ENCODE measurements around the gene PRKN.

The PRKN gene

GRCh38 chr6:161788531-161788930, 939.0 kb downstream of the PRKN start:
- Histone ChIP-seq H3K27me3 (ENCODE audit: insufficient read depth, poor library complexity, severe bottlenecking) (no peaks in the 10 kb centered on the region), H3K9me3 (ENCODE audit: severe bottlenecking) (no peaks in the 10 kb centered on the region), H3K27ac (ENCODE audit: poor library complexity, severe bottlenecking) (no peak overlapping the region), H3K36me3 (ENCODE audit: low read depth) (no peaks in the 10 kb centered on the region), H3K4me3 (ENCODE audit: severe bottlenecking) (no peak overlapping the region), H3K4me1 (ENCODE audit: insufficient read depth, poor library complexity, severe bottlenecking) (peaks cover 12% of the 10 kb centered on the region)
- no peak for TF ChIP-seq CTCF (IDR thresholded peaks at IDR 0.05; ENCODE audit: poor library complexity, severe bottlenecking)
- ATAC-seq (ENCODE audit: low read depth) (peak; percentile 84), DNase-seq (ENCODE audit: low spot score) (no peak)

DNA sequence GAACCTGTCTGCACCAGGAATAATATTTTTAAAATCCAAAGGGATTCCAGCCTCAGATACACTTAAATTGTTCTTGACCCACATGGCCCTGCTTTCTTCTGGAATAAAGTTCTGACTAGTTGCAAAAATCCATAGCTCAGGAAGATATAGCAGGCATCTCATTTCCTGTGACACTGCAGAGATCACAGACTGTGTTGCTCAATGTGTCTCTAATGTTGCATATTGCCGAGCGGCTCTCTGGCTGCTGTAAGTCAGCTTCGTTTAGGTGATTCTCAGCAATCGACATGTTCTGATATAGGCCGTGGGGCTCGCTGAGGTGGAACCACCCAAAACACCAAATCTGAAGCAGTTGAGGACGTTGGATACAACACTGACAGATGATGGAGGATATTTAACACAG, 955.4 kb downstream of the PRKN start:
- H3K4me1 ChIP-seq (ENCODE audit: insufficient read depth, poor library complexity, severe bottlenecking): no peaks in the 10 kb centered on the region
- no peaks in the 10 kb centered on the region for H3K36me3 ChIP-seq (ENCODE audit: low read depth)
- no peaks in the 10 kb centered on the region for H3K27me3 ChIP-seq (ENCODE audit: insufficient read depth, poor library complexity, severe bottlenecking)
- no peaks in the 10 kb centered on the region for H3K9me3 ChIP-seq (ENCODE audit: severe bottlenecking)
- H3K4me3 ChIP-seq (ENCODE audit: severe bottlenecking): no peak overlapping the region
- H3K27ac ChIP-seq (ENCODE audit: poor library complexity, severe bottlenecking): no peak overlapping the region
- ATAC-seq (ENCODE audit: low read depth): no peak
- DNase-seq (ENCODE audit: low spot score): no peak
- no peak for TF ChIP-seq CTCF (IDR thresholded peaks at IDR 0.05; ENCODE audit: poor library complexity, severe bottlenecking)

DNA sequence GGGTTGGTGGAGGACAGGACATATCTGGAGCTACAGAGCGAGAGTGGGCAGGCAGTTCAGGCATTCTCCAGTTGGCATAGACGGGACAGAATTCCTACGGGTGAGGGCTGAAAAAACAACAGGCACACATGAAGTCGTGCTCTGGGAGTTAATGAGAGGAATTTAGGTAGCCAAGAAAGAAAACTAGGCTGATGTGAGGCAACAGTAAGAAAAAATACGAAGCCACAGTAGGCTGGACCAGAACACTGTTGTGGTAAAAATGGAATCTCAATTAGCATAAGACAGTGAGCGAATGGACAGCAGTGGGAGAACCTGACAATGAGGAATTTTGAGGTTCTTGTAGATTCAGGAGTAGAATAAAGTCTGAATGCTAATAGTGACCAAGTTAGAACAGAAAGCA, 965.6 kb downstream of the PRKN start:
- Histone ChIP-seq H3K4me1 (ENCODE audit: insufficient read depth, poor library complexity, severe bottlenecking) (peaks cover 3% of the 10 kb centered on the region), H3K27me3 (ENCODE audit: insufficient read depth, poor library complexity, severe bottlenecking) (no peaks in the 10 kb centered on the region), H3K4me3 (ENCODE audit: severe bottlenecking) (no peak overlapping the region), H3K27ac (ENCODE audit: poor library complexity, severe bottlenecking) (no peak overlapping the region), H3K36me3 (ENCODE audit: low read depth) (no peaks in the 10 kb centered on the region), H3K9me3 (ENCODE audit: severe bottlenecking) (no peaks in the 10 kb centered on the region)
- no peak for DNase-seq (ENCODE audit: low spot score)
- ATAC-seq (ENCODE audit: low read depth): no peak
- no peak for TF ChIP-seq CTCF (IDR thresholded peaks at IDR 0.05; ENCODE audit: poor library complexity, severe bottlenecking)

DNA sequence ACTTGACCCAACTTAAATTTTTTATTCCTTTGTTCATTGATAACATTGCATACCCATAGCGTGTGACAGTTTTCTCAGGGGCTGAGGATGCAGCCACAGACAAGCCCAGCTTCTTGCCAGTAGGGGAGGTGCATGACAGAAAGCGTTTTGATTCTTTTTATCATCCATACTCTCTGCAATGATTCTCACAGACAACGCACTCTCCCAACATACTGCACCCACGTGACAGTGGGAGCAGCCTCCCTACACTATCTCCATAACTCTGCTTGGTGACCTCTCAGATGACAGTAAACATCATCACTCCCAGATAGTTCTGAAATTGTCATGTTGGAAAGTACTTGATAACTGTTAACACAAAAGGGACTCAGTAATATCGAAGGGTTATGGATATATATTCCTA, 972.5 kb downstream of the PRKN start:
- ATAC-seq (ENCODE audit: low read depth): no peak
- no peak for TF ChIP-seq CTCF (IDR thresholded peaks at IDR 0.05; ENCODE audit: poor library complexity, severe bottlenecking)

DNA sequence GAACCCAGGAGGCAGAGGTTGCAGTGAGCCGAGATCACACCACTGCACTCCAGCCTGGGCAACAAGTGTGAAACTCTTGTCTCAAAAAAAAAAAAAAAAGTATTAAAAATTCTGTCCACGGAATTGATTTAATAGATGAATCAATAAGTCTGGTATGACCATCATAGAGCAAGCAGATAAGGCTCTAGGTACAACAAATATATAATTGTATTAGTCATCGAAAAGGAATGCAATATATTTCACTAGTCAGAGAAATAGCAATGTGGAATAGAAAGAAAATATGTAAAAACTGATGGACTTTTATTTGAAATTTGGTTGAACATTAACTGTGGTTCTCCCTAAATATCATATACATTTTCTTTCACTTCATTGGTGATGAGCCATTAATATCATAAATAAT, 976.9 kb downstream of the PRKN start:
- H3K4me3 ChIP-seq (ENCODE audit: severe bottlenecking): no peak overlapping the region
- ATAC-seq (ENCODE audit: low read depth): peak; percentile 79
- peaks cover 11% of the 10 kb centered on the region for H3K4me1 ChIP-seq (ENCODE audit: insufficient read depth, poor library complexity, severe bottlenecking)
- H3K27ac ChIP-seq (ENCODE audit: poor library complexity, severe bottlenecking): peak overlapping the region; percentile 63
- no peaks in the 10 kb centered on the region for H3K36me3 ChIP-seq (ENCODE audit: low read depth)
- H3K9me3 ChIP-seq (ENCODE audit: severe bottlenecking): no peaks in the 10 kb centered on the region
- TF ChIP-seq CTCF (IDR thresholded peaks at IDR 0.05; ENCODE audit: poor library complexity, severe bottlenecking): no peak
- no peaks in the 10 kb centered on the region for H3K27me3 ChIP-seq (ENCODE audit: insufficient read depth, poor library complexity, severe bottlenecking)
- no peak for DNase-seq (ENCODE audit: low spot score)

More for the DNA sequence above, 972.5 kb downstream of the PRKN start:
- H3K36me3 ChIP-seq (ENCODE audit: low read depth): no peaks in the 10 kb centered on the region
- peaks cover 14% of the 10 kb centered on the region for H3K4me1 ChIP-seq (ENCODE audit: insufficient read depth, poor library complexity, severe bottlenecking)
- H3K27me3 ChIP-seq (ENCODE audit: insufficient read depth, poor library complexity, severe bottlenecking): no peaks in the 10 kb centered on the region
- DNase-seq (ENCODE audit: low spot score): no peak
- no peak overlapping the region for H3K4me3 ChIP-seq (ENCODE audit: severe bottlenecking)
- H3K9me3 ChIP-seq (ENCODE audit: severe bottlenecking): no peaks in the 10 kb centered on the region
- no peak overlapping the region for H3K27ac ChIP-seq (ENCODE audit: poor library complexity, severe bottlenecking)
